ENCODE measurements around the gene HBA2.
"Not testable (repeated sequence)": the region's sequence is repeated elsewhere in the genome, so short reads cannot be mapped to it uniquely, and the experiment has no call there.

GRCh38 chr16:153550-154216 lies 19.0 kb upstream of the HBA2 start:
- TF ChIP-seq CTCF, EP300 (IDR thresholded peaks at IDR 0.05): not testable (repeated sequence)

All from sigmoid colon (tissue), 4 donors.